Measurements from ENCODE around the gene RBMXL2. TPM values are rescaled to one million over a fixed set of nuclear protein-coding genes. Genes with fewer than 3 reads are reported as not detected.

The RBMXL2 gene
- total RNA-seq, 1 donor = under 0.01 TPM

Other genes with a start within 250 kb of the RBMXL2 start
- not detected for gene OR10A5, start 243.3 kb upstream of the RBMXL2 start, total RNA-seq
- gene OR10A2, start 225.9 kb upstream of the RBMXL2 start, total RNA-seq = under 0.01 TPM
- gene OR10A4, start 212.4 kb upstream of the RBMXL2 start, total RNA-seq = not detected
- 2.4 TPM for gene OR2D2, start 196.5 kb upstream of the RBMXL2 start, total RNA-seq
- gene OR2D3, start 168.0 kb upstream of the RBMXL2 start, total RNA-seq = not detected
- gene ZNF215, start 162.6 kb upstream of the RBMXL2 start, total RNA-seq = 2.7 TPM
- 1.3 TPM for gene ZNF214, start 68.7 kb upstream of the RBMXL2 start, total RNA-seq
- under 0.01 TPM for gene NLRP14, start 68.5 kb upstream of the RBMXL2 start, total RNA-seq
- under 0.01 TPM for gene SYT9, start 162.9 kb downstream of the RBMXL2 start, total RNA-seq

Measured in hematopoietic multipotent progenitor cell (in vitro differentiated cells).